GM18870 (cell line): ENCODE results near the gene LRIF1.
A peak's percentile ranks its signal among the peaks of the same experiment; 100 is the strongest.
"Not testable (repeated sequence)": the region's sequence is repeated elsewhere in the genome, so short reads cannot be mapped to it uniquely, and the experiment has no call there.

Source experiments
- ATAC-seq: cut with Tn5 transposase; IDR thresholded peaks from one replicate; pipeline ENCODE4 v1.9.1; 2021; ENCODE audit warnings: moderate library complexity; ENCODE audit not compliant: unreplicated experiment

Gene LRIF1

GRCh38 chr1:110952031-110952430 lies 11.7 kb downstream of the LRIF1 start:
- ATAC-seq, result no peak

GRCh38 chr1:110951161-110951560 lies 12.6 kb downstream of the LRIF1 start:
- no peak for ATAC-seq

DNA sequence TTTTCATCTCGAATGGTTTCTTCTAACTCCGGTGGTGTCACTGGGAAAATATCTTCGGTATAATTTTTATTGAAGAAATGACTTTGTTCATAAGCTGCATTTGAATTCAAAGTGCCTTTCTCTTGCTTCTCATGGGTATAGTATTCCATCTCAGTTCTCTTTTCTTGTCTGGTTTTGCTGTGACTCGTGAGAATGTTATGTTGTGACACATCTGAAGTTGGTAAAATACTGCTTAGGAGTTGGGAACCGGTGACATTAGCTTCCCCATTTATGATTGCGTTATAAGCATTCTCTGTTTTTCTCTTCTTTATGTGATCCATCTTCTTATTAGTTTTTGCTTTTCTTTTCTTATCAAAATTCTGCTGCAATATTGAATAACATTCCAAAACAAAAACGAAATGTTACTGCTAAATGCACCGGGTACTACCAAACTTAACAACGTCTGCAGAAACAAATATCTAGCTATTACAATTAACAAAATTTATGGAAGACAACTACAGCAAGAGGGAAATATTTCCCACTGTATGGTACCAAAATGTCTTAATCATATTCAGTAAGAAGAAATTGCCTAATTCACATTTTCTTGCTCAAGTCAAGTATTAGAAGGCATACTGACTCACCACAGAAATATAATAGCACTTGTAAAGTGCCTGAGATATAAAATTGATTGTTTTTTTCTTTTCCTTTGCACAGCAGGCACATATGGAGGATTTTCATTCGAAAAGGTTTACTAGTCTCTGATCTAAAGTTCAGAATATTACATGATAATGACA lies 15.5 kb downstream of the LRIF1 start:
- ATAC-seq, result no peak

- no peak for ATAC-seq
These were observed 18.1 kb downstream of the LRIF1 start for GRCh38 chr1:110945626-110946025.

- ATAC-seq, result no peak
These were observed 18.9 kb downstream of the LRIF1 start for GRCh38 chr1:110944806-110945205.

GRCh38 chr1:110936567-110936966 lies 27.2 kb downstream of the LRIF1 start:
- ATAC-seq, result no peak

GRCh38 chr1:110931097-110931496 lies 32.6 kb downstream of the LRIF1 start:
- not testable (repeated sequence) for ATAC-seq

DNA sequence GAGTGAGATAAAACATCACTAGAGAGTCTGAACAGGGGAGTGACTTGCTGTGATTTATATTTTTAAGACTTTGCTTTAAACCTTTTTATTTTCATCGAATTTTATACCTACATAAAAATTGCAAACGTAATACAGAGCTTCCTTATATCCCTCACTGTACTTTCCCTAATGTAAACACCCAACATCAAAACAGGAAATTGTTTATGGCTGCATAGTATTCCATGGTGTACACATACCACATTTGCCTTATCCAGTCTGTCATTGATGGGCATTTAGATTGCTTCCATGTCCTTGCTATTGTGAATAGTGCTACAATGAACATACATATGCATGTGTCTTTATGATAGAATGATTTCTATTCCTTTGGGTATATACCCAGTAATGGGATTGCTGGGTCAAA lies 34.8 kb downstream of the LRIF1 start:
- no peak for ATAC-seq

- ATAC-seq, result no peak
These were observed 35.5 kb downstream of the LRIF1 start for GRCh38 chr1:110928191-110928590.

DNA sequence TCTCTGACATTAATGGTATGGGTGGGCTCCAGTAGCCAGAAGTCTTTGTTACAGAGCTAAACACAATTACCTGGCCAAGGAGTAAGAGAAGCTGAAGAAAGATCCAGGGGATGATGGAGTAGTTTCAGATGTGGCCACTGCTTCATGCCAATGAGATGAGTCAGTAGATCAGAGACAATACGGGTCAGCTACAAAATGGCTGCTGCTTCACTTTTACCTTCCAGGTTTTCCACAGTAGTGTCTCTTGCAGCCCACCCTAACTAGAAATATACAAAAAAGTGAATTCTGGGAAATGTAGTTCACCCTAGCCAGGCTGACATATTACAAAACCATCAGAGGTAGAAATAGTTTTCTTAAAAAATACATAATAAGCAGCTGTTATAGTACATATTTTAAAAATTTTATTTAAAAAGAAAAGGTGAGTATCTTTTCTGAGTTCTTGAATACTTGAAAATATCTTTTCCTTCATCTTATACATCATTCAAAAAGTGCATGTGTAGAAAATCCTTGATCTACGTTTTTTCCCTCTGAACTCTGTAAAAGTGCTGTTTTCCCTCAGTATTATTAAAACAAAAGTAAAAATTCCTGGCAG lies 36.1 kb downstream of the LRIF1 start:
- no peak for ATAC-seq

- ATAC-seq, result no peak
These were observed 41.8 kb downstream of the LRIF1 start for GRCh38 chr1:110921953-110922352.

DNA sequence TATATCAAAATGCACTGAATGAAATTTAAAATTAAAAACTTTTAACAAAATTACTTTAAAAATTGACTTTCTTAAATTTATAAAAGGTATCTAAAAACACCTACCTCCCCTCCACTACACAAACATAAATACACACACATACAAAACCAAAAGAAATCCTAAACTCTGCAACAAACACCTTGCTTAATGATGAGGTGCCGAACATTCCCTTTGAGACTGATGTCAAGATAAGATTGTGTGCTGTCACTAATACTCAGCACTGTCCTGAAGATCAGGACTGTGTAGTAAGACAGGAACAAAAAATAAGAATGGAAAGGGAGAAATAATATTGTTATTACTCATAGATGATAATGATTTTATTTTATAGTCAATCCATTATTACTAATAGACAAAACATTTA lies 45.7 kb downstream of the LRIF1 start:
- no peak for ATAC-seq

GRCh38 chr1:110916669-110917306 lies 46.9 kb downstream of the LRIF1 start:
- peak; percentile 55 for ATAC-seq

DNA sequence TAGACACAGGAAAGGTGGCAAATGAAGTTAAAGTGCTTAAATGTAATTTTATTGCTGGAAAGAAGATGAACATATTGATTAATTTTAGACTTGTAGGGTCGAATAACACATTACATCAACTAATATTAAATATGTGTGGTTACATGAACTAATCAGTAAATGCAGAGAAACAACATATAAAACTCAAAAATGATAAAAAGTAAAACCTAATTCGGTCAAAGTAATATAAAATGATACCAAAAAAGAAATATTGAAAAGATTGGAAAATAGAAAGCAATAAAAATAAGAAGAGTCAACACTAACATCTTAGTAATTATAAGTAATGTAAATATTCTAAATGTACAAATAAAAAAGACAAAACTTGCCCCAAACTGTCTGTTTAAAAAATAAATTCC lies 47.5 kb downstream of the LRIF1 start:
- ATAC-seq, result no peak

- no peak for ATAC-seq
These were observed 47.9 kb downstream of the LRIF1 start for GRCh38 chr1:110915804-110916203.

DNA sequence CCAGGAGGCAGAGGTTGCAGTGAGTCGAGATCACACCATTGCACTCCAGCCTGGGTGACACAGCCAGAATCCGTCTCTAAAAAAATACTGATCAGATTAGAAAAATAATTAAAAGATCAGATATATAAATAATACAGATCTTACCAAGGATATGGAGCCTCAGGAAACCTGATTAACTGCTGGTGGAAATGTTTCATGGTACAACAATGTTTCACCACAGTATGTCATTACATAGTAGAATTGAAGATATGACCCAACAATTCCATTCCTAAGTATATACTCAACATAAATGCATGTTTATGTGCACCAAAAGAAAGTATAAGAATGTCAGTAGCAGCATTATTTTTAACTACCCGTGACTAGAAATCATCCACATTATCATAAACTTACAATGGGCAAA lies 49.0 kb downstream of the LRIF1 start:
- no peak for ATAC-seq

GRCh38 chr1:110912784-110913183 lies 50.9 kb downstream of the LRIF1 start:
- ATAC-seq, result no peak

DNA sequence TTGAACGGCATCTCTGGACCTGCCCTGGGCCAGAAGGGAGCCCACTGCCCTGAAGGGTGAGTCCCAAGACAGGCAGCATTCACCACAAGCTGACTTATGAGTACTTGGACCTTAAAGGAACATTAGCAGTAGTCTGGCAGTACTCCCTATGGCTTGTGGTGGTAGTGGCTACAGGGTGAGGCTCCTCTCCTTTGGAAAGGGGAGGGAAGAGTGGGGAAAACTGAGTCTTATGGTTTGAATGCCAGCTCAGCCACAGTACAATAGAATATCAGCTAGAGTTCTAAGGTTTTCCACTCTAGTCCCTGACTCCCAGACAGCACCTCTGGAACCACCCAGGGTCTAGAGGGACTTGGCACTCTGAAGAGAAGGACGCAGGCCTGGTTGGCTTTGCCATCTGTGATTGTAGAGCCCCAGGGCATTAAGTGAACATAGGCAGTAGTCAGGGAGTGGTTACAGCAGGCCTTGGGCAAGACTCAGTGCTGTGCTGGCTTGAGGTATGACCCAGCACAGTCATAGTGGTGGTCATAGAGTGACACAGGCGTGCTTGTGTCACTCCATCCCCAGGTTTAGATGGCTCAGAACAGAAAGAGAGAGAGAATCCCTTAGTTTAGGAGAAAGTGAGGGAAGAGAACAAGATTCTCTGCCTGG lies 59.7 kb downstream of the LRIF1 start:
- no peak for ATAC-seq

DNA sequence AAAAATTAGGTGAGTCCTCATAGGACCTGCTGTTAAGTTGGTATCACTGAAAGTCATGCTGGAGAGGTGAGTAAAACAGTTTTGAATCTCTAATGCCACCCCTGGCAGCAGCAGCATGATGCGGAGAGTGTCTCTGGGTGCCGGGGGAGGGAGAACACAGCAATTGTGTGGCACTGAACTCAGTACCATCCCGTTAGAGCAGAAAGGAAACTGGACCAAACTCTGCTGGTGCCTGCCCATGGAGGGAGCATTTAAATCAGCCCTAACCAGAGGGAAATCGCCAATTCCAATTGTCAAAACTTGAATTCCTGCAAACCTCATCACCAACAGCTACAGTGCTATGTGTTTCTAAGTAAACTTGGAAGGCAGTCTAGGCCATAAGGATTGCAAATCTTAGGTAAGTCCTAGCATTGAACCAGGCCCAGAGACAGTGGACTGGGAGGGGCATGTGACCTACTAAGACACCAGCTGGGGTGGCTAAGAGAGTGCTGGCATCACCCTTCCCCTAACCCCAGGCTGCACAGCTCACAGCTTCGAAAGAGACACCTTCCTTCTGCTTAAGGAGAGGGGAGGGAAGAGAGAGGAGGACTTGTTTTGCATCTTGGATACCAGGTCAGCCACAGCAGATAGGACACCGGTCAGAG lies 60.8 kb downstream of the LRIF1 start:
- ATAC-seq, result no peak

GRCh38 chr1:110899458-110899843 lies 64.3 kb downstream of the LRIF1 start:
- no peak for ATAC-seq

DNA sequence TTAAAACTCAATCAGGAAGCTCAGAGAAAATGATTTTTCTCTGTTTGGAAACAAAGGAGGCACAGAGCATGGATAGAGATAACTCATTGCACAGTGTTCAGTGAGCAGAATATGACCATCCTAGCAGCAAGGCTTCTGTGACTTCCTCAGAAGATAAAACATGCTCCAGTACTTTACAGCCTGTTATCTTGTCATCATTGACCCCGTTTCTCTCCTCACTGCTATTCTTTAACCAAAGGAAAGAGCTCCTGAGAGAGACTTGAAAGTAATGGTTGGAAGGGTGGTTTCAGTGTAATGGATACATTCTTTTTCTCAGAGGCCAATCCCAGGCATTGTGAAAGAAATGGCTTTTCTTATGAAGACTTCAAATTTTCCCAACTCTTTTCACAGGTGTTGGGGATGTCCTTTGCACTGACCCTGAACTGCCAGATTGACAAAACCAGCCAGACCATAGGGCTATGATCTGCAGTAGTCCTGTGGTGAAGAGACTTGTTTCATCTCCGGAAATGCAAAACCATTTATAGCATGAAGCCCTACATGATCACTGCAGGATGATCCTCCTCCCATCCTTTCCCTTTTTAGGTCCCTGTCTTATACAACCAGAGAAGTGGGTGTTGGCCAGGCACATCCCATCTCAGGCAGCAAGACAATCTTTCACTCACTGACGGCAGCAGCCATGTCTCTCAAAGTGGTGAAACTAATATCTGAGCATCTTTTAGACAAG lies 64.8 kb downstream of the LRIF1 start:
- no peak for ATAC-seq
